NCI-H1436 treated with DMSO at 0.1 percent for 48 hours (cell line): ENCODE data around the gene AUTS2.

Experiments used
- DNase-seq: peaks from one replicate; lab custom pipeline; 2025; lab: John Stamatoyannopoulos, UW

Gene AUTS2

DNA sequence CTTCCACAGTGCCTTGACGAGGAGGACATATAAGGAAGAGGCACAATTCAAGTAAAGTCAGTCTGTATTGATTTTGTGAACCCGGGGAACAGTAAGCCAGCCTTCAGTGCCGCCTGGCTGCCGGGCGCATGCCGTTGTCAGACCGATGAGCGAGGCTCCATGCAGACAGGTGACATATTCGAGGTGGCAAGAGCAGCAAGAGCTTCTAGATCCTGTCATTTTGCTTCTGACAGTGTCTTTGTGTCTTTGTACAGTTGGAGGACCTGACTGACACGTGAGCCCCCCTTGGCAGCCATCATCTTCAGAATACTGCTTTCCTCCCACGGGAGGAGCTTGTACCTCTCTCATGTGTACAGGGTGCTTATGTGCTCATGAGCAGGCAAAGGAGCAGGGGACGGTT is 1146.2 kb downstream of the AUTS2 start:
- no peak for DNase-seq

DNA sequence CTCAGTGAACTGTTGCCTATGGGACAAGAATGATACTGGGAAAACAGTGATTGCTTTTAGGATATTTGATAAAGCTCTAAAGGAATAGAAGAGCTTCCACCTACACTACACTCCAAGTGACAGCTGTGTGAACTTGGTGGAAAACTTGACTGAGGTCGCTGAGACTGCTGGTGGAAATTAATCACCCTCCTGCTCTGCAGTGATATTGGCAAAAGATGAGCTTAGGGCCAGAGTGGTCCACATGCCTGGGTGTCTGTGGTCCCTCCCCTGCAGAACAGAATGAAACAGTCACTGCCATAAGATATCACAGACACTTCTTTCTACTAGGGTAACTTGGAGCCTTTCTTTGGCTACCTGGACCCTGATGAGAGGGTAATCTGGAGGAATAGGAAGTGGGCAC is 1151.6 kb downstream of the AUTS2 start:
- DNase-seq: no peak

DNA sequence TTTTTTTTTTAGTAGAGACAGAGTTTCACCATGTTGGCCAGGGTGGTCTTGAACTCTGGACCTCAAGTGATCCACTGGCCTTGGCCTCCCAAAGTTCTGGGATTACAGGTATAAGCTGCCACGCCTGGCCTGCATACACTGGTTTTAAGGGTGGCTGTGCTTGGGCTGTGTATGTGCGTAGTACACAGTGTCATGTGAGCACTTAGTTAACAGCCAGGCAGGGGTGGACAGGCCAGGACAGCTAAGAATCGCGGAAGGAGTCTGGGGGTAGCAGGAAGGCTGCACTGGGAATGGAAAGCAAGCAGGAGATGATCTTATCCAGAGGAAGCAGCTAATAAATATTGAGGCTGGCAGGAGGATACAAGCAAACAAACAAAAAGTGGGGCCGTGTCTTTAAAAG is 1153.6 kb downstream of the AUTS2 start:
- no peak for DNase-seq

DNA sequence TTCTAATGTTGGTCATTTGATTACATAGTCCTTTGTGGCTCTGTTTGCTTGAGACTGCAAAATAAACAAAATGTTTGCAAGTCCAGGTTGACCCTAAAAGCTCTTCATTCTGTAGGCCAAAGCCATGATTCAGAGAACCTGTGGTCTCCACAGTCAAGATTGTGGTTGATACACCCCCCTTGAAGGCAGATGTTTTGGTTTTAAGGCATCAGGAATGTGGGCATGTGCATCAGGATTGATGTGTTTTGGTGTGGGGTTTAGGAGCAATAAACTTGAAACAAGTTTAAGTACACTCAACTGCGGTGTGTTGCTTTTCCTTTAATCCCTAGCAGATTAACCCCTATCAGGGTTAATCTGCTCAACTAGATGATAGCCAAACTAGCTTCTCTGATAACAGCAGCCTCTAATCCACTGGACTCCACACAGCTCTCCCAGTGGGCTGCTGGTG is 1154.5 kb downstream of the AUTS2 start:
- no peak for DNase-seq

DNA sequence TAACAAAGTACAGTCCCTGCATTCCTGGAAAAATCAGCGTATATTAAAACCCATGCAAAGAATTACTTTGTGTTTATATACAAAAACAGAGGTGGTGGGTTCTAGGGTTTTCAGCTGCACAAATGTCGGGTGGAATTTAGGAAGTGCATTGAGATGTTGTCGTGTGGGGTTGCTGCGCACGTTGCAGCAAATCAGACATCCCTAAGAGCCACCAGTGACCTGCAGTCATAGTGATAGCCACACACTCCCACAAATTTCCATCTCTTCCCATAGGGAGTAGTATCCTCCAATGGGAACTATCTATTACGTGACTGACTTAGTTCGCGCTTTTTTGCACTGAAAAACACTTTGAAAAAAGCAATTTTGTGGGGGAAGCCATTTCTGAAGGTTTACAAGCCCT is 1158.5 kb downstream of the AUTS2 start:
- DNase-seq: no peak

DNA sequence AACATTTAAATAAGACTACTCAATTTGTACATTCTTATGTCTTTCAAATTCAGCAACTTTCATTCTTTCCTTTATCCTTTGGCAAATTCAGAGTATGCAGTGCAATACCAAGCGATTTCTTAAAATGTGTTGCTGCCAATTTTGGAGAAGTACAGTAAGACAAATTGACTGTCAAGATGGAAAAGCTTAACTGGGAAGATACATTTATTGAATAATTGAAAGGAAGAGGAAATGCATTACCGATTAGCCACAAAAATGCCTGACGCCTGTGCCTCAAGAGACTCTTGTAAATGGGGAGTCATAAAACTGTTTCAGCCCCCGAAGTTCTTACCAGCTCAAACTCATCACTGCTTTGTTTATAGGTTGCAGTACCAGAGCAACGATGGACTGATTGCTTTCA is 1160.4 kb downstream of the AUTS2 start:
- no peak for DNase-seq

DNA sequence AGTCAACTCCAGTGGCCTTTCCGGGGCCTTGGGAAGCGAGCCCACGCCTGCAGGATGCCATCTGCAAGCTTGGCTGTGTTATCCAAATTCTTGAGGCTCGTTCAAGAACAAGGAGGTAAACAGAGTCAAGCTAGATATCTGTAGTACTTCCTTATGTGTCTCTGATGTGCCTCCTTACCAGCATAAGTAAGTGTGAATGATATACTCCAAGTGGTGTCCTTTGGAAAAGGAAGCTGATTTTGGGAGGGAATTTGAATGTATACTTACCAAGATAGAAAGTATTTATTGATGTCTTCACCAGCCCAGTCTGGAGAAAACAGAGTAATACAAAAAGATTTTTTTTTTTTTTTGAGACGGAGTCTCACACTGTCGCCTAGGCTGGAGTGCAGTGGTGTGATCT is 1161.4 kb downstream of the AUTS2 start:
- DNase-seq: no peak

DNA sequence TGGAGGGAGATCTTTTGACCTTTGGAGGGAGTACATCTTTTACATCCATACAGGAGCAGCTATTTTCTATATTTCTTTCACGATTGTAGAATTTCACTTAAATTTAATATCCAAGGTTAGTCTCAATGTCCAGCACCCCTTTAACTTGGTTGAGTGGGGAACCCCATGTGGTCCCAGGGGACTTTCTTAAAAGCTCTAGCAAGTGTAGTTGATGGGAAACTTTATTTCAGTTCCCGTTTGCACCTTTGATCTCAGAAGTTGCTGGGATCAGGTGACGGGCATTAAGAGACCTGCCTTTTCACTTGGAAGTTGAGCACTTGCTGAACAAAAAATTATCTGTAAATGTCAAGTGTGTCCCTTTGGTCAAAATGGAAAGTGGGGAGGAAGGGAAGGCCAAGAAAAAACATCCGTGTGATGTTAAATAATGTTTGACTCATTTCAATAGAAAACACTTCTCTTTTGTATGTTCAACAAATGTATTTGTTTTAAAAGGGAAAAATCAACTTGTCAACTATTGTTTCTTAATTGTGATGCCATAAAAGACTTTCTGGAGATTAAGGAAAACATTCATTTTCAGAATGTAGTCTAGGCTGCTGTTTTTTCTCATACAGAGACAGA is 1163.5 kb downstream of the AUTS2 start:
- no peak for DNase-seq

DNA sequence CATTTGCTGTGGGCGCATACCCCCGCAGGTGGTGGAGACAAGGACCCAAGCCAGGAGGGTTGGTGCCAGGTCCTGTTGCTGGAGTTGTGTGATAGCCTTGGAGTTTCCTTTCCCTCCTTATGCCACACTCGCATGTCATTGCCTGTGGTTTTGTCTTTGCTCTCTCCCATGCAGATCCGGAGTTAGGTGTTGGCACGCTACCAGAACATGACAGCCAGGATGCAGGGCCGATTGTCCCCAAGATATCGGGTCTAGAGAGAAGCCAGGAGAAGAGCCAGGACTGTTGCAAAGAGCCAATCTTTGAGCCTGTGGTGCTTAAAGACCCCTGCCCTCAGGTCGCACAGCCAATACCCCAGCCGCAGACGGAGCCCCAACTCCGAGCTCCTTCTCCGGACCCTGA is 1164.4 kb downstream of the AUTS2 start:
- DNase-seq: no peak

DNA sequence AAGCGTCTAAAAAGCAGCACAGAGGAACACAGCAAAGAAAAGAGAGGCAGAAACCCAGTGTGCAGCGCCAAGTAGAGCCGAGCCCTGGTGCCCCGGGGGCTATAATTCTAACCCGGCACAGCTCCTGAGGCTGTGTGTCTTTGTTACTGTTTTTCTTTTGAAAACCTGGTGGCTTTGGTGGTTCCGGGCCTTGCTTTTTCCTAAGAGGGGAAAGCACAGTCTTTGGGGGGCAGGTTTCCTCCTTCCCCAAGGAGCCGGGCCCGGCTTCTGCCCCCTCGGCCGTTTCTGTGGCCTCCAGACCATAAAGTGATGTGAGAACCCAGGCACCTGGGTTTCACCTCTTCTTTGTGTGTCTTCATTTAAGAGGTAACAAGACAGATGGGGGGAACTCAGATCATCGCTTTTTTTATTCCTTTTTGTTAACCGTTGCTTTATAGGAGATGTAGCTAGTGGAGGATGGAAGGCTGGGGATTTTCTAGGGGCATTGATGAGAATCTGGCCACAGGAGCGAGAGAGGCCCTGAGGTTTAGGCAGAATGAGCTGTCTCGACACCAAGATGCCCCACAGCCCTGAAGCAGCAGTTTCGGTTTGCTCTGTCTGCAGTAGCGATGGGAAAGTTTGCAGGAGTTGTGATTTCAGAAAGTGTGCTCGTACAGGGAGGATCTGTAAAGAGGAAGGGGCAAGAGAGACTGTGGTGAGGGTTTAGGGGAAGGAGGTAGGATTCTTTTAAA is 1165.9 kb downstream of the AUTS2 start:
- no peak for DNase-seq

DNA sequence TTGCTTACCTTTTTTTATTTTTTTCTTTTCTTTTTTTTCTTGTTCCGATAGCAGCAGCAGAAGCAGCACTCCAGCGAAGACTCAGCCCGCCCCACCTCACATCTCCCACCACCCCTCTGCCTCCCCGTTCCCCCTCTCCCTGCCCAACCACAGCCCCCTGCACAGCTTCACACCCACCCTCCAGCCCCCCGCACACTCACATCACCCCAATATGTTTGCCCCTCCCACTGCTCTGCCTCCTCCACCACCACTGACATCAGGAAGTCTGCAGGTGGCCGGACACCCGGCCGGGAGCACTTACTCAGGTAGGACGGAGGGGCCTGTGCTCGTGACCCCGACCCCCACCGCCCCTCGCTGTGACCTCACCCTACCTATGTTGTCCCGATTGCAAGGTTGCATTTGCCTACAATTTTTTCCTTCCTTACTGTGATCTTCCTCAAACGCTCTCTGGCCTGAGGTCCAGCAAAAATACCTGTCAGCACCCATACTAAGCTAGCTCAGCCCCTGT is 1166.5 kb downstream of the AUTS2 start:
- DNase-seq: no peak

DNA sequence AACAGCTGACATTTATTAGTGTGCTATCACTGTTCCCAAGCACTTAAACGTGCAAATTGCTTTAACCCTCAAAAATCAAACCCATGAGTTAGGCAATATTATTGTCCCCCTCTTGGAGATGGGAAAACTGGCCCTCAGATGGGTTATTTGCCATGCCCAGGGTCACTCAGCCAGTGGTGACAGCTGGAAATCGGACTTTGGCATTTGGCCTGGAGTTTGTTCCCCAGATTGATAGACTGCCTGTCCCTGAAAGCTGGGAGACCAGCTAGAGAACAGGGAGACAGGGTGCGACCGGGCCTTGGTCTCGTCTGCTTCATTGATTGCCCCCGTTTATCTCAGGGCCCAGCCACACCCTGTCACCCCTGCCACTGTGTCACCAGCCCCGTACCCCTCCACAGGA is 1167.4 kb downstream of the AUTS2 start:
- DNase-seq: no peak

DNA sequence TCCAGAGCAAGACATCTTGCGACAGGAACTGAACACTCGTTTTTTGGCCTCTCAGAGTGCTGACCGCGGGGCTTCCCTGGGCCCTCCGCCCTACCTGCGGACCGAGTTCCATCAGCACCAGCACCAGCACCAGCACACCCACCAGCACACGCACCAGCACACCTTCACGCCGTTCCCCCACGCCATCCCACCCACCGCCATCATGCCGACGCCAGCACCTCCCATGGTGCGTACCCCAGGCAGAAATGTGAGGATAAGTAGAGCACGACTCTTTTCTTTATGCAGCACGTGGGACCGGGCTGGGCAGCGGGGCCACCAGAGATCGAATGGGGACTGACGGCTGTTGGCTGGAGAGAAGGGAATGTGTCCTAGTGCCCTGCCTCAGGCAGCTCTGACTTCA is 1167.8 kb downstream of the AUTS2 start:
- no peak for DNase-seq

DNA sequence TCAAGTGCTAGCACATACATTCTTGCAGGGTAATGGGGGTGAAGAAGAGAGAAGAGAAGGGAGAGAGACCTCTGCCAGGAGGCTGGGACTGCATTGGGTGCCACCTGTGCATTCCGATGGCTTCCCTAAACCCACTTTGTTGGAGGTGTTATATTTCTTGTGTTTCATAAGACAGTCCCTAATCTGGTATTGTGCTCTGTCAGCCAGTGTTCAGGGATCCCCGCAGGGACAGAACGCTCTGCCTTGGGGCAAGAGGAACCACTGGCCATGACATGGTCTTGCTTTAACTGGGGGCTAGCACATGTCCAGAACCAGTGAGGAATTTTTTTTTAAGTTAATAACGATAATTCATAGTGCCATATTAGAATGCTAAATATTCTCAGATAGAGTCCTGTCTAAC is 1168.4 kb downstream of the AUTS2 start:
- DNase-seq: no peak

DNA sequence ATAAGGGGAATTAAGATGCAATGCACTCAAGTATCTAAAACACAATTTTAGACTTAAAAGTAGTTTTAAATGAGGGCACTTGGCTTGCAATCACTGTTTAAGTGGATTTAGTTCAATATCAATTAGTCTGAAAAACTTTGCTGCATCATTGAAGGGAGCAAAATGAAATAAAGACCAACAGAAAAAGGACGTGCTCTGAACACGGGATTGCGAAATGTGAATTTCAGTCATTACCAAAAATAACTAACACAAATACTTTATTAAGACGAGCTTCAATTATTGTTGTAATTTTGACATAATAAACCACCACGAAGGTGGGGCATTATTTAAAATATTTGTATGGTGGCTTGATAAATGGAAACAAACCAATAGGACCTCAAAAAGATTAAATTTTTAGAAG is 1171.9 kb downstream of the AUTS2 start:
- DNase-seq: no peak

DNA sequence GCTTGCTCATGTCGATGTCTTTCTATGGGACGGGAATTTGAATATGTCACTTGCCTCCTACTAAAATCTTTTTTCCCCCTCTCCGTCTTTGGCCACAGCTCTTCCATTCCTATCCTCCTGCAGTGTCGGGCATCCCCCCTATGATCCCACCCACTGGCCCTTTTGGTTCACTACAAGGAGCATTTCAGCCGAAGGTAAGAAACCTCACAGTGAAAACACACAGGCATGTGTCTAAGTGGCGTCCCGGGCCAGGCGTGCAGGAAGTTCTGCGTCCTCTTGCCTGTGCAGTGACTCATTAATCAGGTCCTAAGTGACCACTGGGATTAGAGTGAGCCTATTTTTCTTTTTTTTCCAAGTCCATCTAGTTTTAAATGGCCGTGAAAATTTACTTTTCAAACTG is 1173.2 kb downstream of the AUTS2 start:
- DNase-seq: no peak

DNA sequence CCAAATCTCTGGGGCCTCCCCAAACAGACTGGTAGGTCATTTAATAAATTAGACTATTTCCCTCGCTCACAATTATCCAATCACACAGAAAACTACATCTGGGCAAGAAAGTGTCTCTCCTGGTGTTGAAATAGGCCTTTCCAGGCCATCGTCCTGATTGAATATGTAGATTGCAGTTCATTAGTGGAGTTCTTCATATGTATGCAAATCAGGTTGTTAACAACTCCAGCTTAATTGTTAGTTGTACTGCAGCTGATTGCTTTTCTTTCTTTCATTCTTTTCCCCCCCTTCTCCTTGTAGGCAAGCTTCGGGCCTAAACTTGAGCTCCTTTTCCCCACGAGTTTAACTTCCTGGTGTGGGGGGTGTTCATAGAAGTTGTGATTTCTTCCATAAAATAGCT is 1174.6 kb downstream of the AUTS2 start:
- no peak for DNase-seq

DNA sequence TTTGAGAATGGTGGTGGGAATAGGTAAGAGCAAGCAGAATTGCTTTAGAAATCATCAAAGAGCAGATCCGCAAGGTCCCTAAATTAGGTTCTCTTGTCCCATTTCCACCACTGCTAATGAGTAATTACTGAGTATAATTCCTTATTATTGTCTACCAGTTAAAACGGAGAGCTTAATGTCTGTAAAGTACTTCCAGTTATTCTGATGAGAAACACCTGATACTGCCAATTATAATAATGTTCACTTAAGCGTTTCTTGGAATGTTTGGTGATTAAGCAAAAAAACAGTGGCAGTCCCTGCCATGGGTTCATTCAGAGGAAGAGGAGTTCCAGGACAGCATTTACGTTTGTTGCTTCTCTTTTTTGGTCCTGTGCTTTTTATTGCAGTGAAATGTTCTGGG is 1175.1 kb downstream of the AUTS2 start:
- no peak for DNase-seq

DNA sequence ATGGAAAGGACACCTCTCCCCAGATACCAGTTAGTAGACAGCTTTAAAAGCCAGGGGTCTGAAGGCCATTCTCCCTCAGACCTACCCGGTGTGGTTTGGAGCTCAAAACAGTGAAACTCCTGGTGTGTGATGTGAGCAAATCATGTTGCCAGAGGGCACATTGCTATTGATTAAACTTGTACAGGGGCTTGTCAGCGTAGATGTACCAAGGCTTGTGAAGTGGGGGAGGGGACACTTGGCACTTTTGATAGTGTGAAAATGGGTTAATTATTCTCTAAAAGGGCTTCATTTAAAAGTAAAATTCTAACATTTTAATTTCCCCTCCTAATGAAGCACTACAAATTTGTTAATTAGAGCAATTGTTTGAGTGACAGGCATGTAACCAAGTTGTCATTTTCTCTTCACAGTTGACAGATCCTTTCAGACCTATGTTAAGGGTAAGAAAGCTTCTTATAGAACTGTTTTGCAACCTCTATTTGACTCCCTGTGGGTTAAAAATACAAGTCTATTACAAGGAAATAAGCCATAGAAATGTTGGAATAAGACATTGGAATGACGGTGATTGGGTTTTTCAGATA is 1176.8 kb downstream of the AUTS2 start:
- DNase-seq: no peak

DNA sequence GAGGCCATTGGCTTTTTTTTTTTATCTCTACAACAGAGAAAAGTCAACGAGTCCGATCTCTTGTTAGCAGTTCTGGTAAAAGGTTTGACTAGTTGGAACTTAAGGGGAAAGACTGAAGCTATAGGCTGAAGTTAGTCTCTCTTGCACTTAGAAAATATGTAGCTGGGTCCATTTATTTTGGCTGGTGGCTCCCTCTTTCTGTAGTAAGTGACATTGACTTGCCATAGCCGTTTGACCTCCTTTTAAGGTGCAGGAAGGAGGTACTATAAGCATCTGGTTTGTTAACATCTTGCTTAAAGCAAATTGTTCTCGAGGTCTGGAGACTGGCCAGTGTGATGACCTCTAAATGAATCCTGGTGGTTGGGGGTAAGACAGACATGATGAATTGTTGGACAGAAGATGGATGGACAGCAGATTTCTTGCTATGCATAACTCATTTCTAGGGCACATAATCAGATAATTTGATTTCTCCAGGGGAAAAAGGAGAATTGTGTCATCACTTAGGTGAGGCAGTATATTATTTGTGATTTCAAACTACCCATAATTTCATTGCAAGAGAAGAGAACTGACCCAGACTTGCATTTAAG is 1177.4 kb downstream of the AUTS2 start:
- no peak for DNase-seq

DNA sequence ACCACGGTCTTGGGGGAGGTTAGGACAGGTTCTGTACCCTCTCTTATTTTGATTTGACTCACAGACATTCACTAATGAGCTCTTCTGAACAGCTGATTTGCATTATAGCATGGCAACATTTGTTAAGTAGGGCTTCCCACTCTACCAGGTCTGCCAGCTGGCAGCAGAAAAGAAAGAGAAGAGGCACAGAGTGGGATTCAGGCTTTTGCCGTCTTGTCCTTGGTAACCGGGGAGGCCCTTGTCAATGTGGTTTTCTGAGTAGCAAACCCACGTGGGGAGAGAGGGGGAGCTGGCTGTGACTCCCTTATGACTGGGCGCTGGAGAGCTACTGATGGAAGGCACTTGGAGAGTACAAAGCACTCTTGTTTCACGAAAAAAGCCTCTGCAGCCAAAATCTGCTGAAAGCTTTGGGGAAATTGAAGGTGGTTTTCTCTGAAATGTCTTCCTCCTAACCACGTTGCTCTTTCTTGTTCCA is 1178.4 kb downstream of the AUTS2 start:
- no peak for DNase-seq

DNA sequence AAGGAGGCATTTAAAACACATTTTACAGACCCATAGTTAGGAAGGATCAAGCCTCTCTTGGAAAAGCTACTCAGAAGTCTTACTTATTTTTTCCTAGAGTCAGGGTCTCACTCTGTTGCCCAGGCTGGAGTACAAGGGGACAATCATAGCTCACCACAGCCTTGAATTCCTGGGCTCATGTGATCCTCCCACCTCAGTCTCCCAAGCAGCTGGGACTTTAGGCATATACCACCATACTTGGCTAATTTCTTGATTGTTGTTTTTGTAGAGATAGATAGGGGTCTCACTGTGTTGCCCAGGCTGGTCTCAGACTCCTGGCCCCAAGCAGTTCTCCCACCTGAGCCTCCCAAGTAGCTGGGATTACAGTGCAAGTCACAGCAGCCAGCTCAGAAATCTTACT is 1179.0 kb downstream of the AUTS2 start:
- no peak for DNase-seq

DNA sequence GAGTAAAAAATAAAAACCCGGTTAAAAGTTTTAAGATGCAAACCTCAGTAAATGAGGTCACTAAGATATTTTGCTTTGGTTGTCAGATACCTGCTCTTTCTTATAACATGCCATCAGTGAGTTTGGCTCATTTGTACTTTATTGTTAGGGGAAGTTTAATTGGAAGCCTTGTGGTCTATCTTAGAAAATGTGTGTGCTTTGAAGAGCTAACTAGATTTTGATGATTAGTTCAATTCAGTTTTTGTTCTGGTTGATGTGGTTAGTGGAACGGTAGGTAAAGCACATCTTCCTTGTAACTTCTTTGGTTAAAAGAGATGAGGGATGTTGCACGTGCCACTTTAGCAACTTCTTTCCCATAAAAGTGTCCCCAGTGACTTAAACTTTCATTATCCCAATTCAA is 1180.3 kb downstream of the AUTS2 start:
- no peak for DNase-seq
